Peyer's patch (tissue), 4 donors: ENCODE data around the gene ZFP92. TPM values are rescaled to one million over a fixed set of nuclear protein-coding genes. Genes with fewer than 3 reads are reported as not detected.

Source experiments
- DNase-seq, 3 donors: peaks; one replicate each; pipeline ENCODE4 v3.0.0-alpha.2; 2017 to 2019
- H3K27ac ChIP-seq, 4 donors: fragments of 200-600 bp; sonication (generic); one replicate each; pipeline ENCODE4 v1.5.1; 2016 to 2019
- H3K27me3 ChIP-seq, 2 donors: fragments of 200-600 bp; sonication (generic); one replicate each; pipeline ENCODE4 v1.5.1; 2019
- H3K36me3 ChIP-seq, 3 donors: fragments of 200-600 bp; sonication (generic); one replicate each; pipeline ENCODE4 v1.5.1; 2016 to 2019
- H3K4me1 ChIP-seq, 4 donors: fragments of 200-600 bp; sonication (generic); one replicate each; pipeline ENCODE4 v1.5.1; 2016 to 2019
- H3K4me3 ChIP-seq, 4 donors: fragments of 200-600 bp; sonication (generic); 1 replicate in 3 of 4; 2 replicates in 1 of 4; pipeline ENCODE4 v1.5.1; 2016 to 2019; ENCODE audit warnings: mild to moderate bottlenecking in 1 of 4
- H3K9me3 ChIP-seq, 4 donors: fragments of 200-600 bp; sonication (generic); one replicate each; pipeline ENCODE4 v1.5.1; 2016 to 2019; ENCODE audit warnings: mild to moderate bottlenecking in 1 of 4
- CTCF ChIP-seq, 6 experiments: fragments of 450-650 bp in 4 of 6; fragments of 200-600 bp in 2 of 6; sonication (generic) in 1 of 6; IDR thresholded peaks; one replicate each; pipeline ENCODE4 v1.5.1; 2017 to 2019; ENCODE audit warnings: antibody characterized with exemption in 6 of 6, mild to moderate bottlenecking in 3 of 6, moderate library complexity in 1 of 6
- POLR2A ChIP-seq, 2 donors: fragments of 450-650 bp; IDR thresholded peaks; one replicate each; pipeline ENCODE4 v1.5.1; 2017; ENCODE audit warnings: antibody characterized with exemption in 2 of 2, mild to moderate bottlenecking in 2 of 2, moderate library complexity in 2 of 2
- total RNA-seq, 4 donors: library from RNA; depleted of rRNA; stranded (reverse); fragments of >200 nt; gene quantifications; one replicate each; pipeline ENCODE4 v1.1.0, GENCODE V29; 2016

Gene ZFP92
- total RNA-seq, 4 donors from 2014 or later: 0.19 to 2.3 (median 0.81) TPM

- H3K27ac ChIP-seq: no peak overlapping the region
- peaks cover 0 to 7% (median 0%) of the 10 kb centered on the region in 3 donors for H3K36me3 ChIP-seq
- H3K4me3 ChIP-seq: no peak overlapping the region
- no peaks in the 10 kb centered on the region for H3K27me3 ChIP-seq
- TF ChIP-seq CTCF (IDR thresholded peaks at IDR 0.05) (no peak), POLR2A (IDR thresholded peaks at IDR 0.05) (no peak)
- H3K4me1 ChIP-seq: no peaks in the 10 kb centered on the region
- no peaks in the 10 kb centered on the region for H3K9me3 ChIP-seq
- no peak for DNase-seq
Observed at GRCh38 chrX:153456704-153457103, 45.4 kb downstream of the ZFP92 start.

- DNase-seq: no peak
- H3K27ac ChIP-seq: no peak overlapping the region
- no peaks in the 10 kb centered on the region for H3K27me3 ChIP-seq
- H3K36me3 ChIP-seq: peaks cover 0 to 7% (median 0%) of the 10 kb centered on the region in 3 donors
- H3K9me3 ChIP-seq: no peaks in the 10 kb centered on the region
- H3K4me3 ChIP-seq: no peak overlapping the region
- TF ChIP-seq POLR2A (IDR thresholded peaks at IDR 0.05) (no peak), CTCF (IDR thresholded peaks at IDR 0.05) (no peak)
- no peaks in the 10 kb centered on the region for H3K4me1 ChIP-seq
Observed at GRCh38 chrX:153457136-153457825, 46.0 kb downstream of the ZFP92 start.

GRCh38 chrX:153457827-153458466, 46.7 kb downstream of the ZFP92 start:
- Histone ChIP-seq H3K9me3 (no peaks in the 10 kb centered on the region), H3K4me1 (no peaks in the 10 kb centered on the region), H3K4me3 (no peak overlapping the region), H3K36me3 (peaks cover 0 to 7% (median 0%) of the 10 kb centered on the region in 3 donors), H3K27me3 (no peaks in the 10 kb centered on the region), H3K27ac (no peak overlapping the region)
- DNase-seq: no peak
- TF ChIP-seq CTCF (IDR thresholded peaks at IDR 0.05) (no peak), POLR2A (IDR thresholded peaks at IDR 0.05) (no peak)

GRCh38 chrX:153458476-153458875, 47.2 kb downstream of the ZFP92 start:
- DNase-seq: no peak
- no peak overlapping the region for H3K27ac ChIP-seq
- no peaks in the 10 kb centered on the region for H3K27me3 ChIP-seq
- TF ChIP-seq POLR2A (IDR thresholded peaks at IDR 0.05): no peak
- no peak for TF ChIP-seq CTCF (IDR thresholded peaks at IDR 0.05)
- no peaks in the 10 kb centered on the region for H3K9me3 ChIP-seq
- H3K4me3 ChIP-seq: no peak overlapping the region
- no peaks in the 10 kb centered on the region for H3K4me1 ChIP-seq
- H3K36me3 ChIP-seq: peaks cover 0 to 7% (median 0%) of the 10 kb centered on the region in 3 donors

- Histone ChIP-seq H3K27me3 (no peaks in the 10 kb centered on the region), H3K4me3 (no peak overlapping the region), H3K4me1 (no peaks in the 10 kb centered on the region), H3K27ac (no peak overlapping the region), H3K36me3 (peaks cover 0 to 3% (median 0%) of the 10 kb centered on the region in 3 donors), H3K9me3 (no peaks in the 10 kb centered on the region)
- no peak for DNase-seq
- no peak for TF ChIP-seq POLR2A (IDR thresholded peaks at IDR 0.05)
- no peak for TF ChIP-seq CTCF (IDR thresholded peaks at IDR 0.05)
Observed at GRCh38 chrX:153459986-153460385, 48.7 kb downstream of the ZFP92 start.
